GM18502 (cell line): ENCODE results near the gene TMEM43.
"Not testable (repeated sequence)": the region's sequence is repeated elsewhere in the genome, so short reads cannot be mapped to it uniquely, and the experiment has no call there.

Experiments used
- ATAC-seq: cut with Tn5 transposase; IDR thresholded peaks from one replicate; pipeline ENCODE4 v1.9.1; 2021; ENCODE audit warnings: mild to moderate bottlenecking; ENCODE audit not compliant: unreplicated experiment, poor library complexity

Gene TMEM43

GRCh38 chr3:14124615-14125192 lies at the start of gene TMEM43, which contains the start of gene CHCHD4:
TMEM43 (plus strand) TSS chr3:14125052; CDS start chr3:14125194, 142 bp downstream.
CHCHD4 (minus strand) TSS chr3:14124870; CDS start chr3:14124676, 194 bp downstream.
- peak; percentile 79 for ATAC-seq

GRCh38 chr3:14075233-14075632 lies 49.6 kb upstream of the TMEM43 start:
- not testable (repeated sequence) for ATAC-seq

GRCh38 chr3:14077310-14077709 lies 47.5 kb upstream of the TMEM43 start:
- no peak for ATAC-seq

- ATAC-seq = no peak
Observed at GRCh38 chr3:14082108-14082657, 42.7 kb upstream of the TMEM43 start.

- ATAC-seq = not testable (repeated sequence)
Observed at GRCh38 chr3:14087461-14087860, 37.4 kb upstream of the TMEM43 start.

GRCh38 chr3:14091959-14092358 lies 32.9 kb upstream of the TMEM43 start:
- ATAC-seq = not testable (repeated sequence)

GRCh38 chr3:14092464-14092863 lies 32.4 kb upstream of the TMEM43 start:
- ATAC-seq = no peak

- no peak for ATAC-seq
Observed at GRCh38 chr3:14093831-14094230, 31.0 kb upstream of the TMEM43 start.

GRCh38 chr3:14096742-14097141 lies 28.1 kb upstream of the TMEM43 start:
- no peak for ATAC-seq

- no peak for ATAC-seq
Observed at GRCh38 chr3:14097616-14098391, 27.0 kb upstream of the TMEM43 start.

- not testable (repeated sequence) for ATAC-seq
Observed at GRCh38 chr3:14109821-14110220, 15.0 kb upstream of the TMEM43 start.

- ATAC-seq = no peak
Observed at GRCh38 chr3:14110699-14111098, 14.2 kb upstream of the TMEM43 start.

- ATAC-seq = no peak
Observed at GRCh38 chr3:14113965-14114635, 10.8 kb upstream of the TMEM43 start.

GRCh38 chr3:14117468-14118399 lies 7.1 kb upstream of the TMEM43 start:
- ATAC-seq = no peak

GRCh38 chr3:14118400-14119381 lies 6.2 kb upstream of the TMEM43 start:
- no peak for ATAC-seq

GRCh38 chr3:14119651-14120050 lies 5.2 kb upstream of the TMEM43 start:
- ATAC-seq = no peak

- ATAC-seq = no peak
Observed at GRCh38 chr3:14120111-14120920, 4.5 kb upstream of the TMEM43 start.

- not testable (repeated sequence) for ATAC-seq
Observed at GRCh38 chr3:14120921-14121448, 3.9 kb upstream of the TMEM43 start.
